Fibroblast of lung (primary cell): ENCODE results near the gene ZDHHC9. TPM values are rescaled to one million over a fixed set of nuclear protein-coding genes. Genes with fewer than 3 reads are reported as not detected.

Experiments used
- DNase-seq, 2 donors: peaks; one replicate each; pipeline versions ENCODE4 v3.0.0 to v3.0.0-alpha.2; 2010; ENCODE audit warnings: low read depth in 2 of 2
- H2AFZ ChIP-seq: 2 replicates; pipeline ENCODE4 v1.5.1; 2012; ENCODE audit warnings: low read length, control low read depth, inconsistent platforms
- H3K27ac ChIP-seq: 2 replicates; pipeline ENCODE4 v1.5.1; 2011; ENCODE audit warnings: low read length, control low read depth; ENCODE audit not compliant: insufficient read depth
- H3K27me3 ChIP-seq: 2 replicates; pipeline ENCODE4 v1.5.1; 2011; ENCODE audit warnings: mild to moderate bottlenecking, low read length; ENCODE audit not compliant: control insufficient read depth, insufficient read depth
- H3K36me3 ChIP-seq: 2 replicates; pipeline ENCODE4 v1.5.1; 2011; ENCODE audit warnings: low read length; ENCODE audit not compliant: control insufficient read depth, insufficient read depth
- H3K4me1 ChIP-seq: 2 replicates; pipeline ENCODE4 v1.5.1; 2011; ENCODE audit warnings: low read length; ENCODE audit not compliant: control insufficient read depth, insufficient read depth; ENCODE audit errors: extremely low read depth
- H3K4me2 ChIP-seq: 2 replicates; pipeline ENCODE4 v1.5.1; 2011; ENCODE audit warnings: low read length, control low read depth; ENCODE audit not compliant: insufficient read depth; ENCODE audit errors: extremely low read depth
- H3K4me3 ChIP-seq, 4 experiments: fragments of 200-600 bp in 1 of 4; sonication (generic) in 1 of 4; replicated peaks in 1 of 4; 2 replicates each; pipeline ENCODE4 v1.5.1; 2011 to 2016; ENCODE audit warnings: low read length in 4 of 4, low read depth in 3 of 4, mild to moderate bottlenecking in 3 of 4, control low read depth in 2 of 4, inconsistent platforms in 1 of 4, mixed read lengths in 1 of 4; ENCODE audit not compliant: insufficient read depth in 1 of 4; ENCODE audit errors: control extremely low read depth in 1 of 4
- H3K79me2 ChIP-seq: 2 replicates; pipeline ENCODE4 v1.5.1; 2012; ENCODE audit warnings: mild to moderate bottlenecking, low read length, inconsistent platforms; ENCODE audit not compliant: control insufficient read depth, insufficient read depth
- H3K9ac ChIP-seq: 2 replicates; pipeline ENCODE4 v1.5.1; 2011; ENCODE audit warnings: mild to moderate bottlenecking, low read length, control low read depth; ENCODE audit not compliant: insufficient read depth
- H3K9me3 ChIP-seq: 2 replicates; pipeline ENCODE4 v1.5.1; 2012; ENCODE audit warnings: low read depth, low read length; ENCODE audit not compliant: control insufficient read depth, insufficient read depth
- H4K20me1 ChIP-seq: 2 replicates; pipeline ENCODE4 v1.5.1; 2011; ENCODE audit warnings: low read length; ENCODE audit not compliant: control insufficient read depth, insufficient read depth; ENCODE audit errors: extremely low read depth
- CTCF ChIP-seq, 2 donors: IDR thresholded peaks in 1 of 2; conservative IDR thresholded peaks in 1 of 2; 1 replicate in 1 of 2; 2 replicates in 1 of 2; pipeline ENCODE4 v1.5.1; 2011 to 2012; ENCODE audit warnings: low read length in 2 of 2, control low read depth in 1 of 2, inconsistent platforms in 1 of 2, low read depth in 1 of 2, mild to moderate bottlenecking in 1 of 2
- EZH2 ChIP-seq: IDR thresholded peaks from 2 replicates; pipeline ENCODE4 v1.5.1; 2012; ENCODE audit warnings: low read length, control low read depth, mild to moderate bottlenecking; ENCODE audit errors: missing control alignments
- polyA plus RNA-seq, 2 donors: library from polyadenylated mRNA; depleted of rRNA in 1 of 2; stranded (reverse) in 1 of 2; unstranded in 1 of 2; fragments of >200 nt; gene quantifications; 2 replicates each; pipeline ENCODE4 v1.2.1, GENCODE V29; 2011 to 2012; ENCODE audit warnings: missing spikeins in 1 of 2
- total RNA-seq: library from RNA; depleted of rRNA; stranded (reverse); fragments of >200 nt; gene quantifications from 2 replicates; pipeline ENCODE4 v1.2.1, GENCODE V29; 2014

Gene ZDHHC9
- total and polyA plus RNA-seq, 2 donors (not counting 1 experiment from before 2014, with no cell fraction given): 21.8 to 38.4 TPM

GRCh38 chrX:129798456-129798855 lies 45.2 kb downstream of the ZDHHC9 start:
- Histone ChIP-seq H3K27me3 (no peaks in the 10 kb centered on the region), H3K4me1 (no peaks in the 10 kb centered on the region), H3K27ac (no peak overlapping the region), H3K79me2 (no peaks in the 10 kb centered on the region), H2AFZ (no peak overlapping the region), H3K9ac (no peak overlapping the region), H3K36me3 (no peaks in the 10 kb centered on the region), H3K9me3 (no peaks in the 10 kb centered on the region), H3K4me2 (no peak overlapping the region), H4K20me1 (no peaks in the 10 kb centered on the region), H3K4me3 (no peak overlapping the region)
- no peak for TF ChIP-seq EZH2
- TF ChIP-seq CTCF (conservative IDR thresholded peaks at IDR 0.05 in 1 of 2, IDR thresholded peaks at IDR 0.05 in 1 of 2; ENCODE audit: low read depth in 1 of 2, low read length in 2 of 2): no peak
- no peak for DNase-seq

- no peak overlapping the region for H3K9ac ChIP-seq
- H3K4me1 ChIP-seq: no peaks in the 10 kb centered on the region
- no peaks in the 10 kb centered on the region for H3K79me2 ChIP-seq
- H3K4me2 ChIP-seq: no peak overlapping the region
- no peaks in the 10 kb centered on the region for H4K20me1 ChIP-seq
- no peaks in the 10 kb centered on the region for H3K36me3 ChIP-seq
- no peaks in the 10 kb centered on the region for H3K27me3 ChIP-seq
- no peaks in the 10 kb centered on the region for H3K9me3 ChIP-seq
- H2AFZ ChIP-seq: no peak overlapping the region
- H3K4me3 ChIP-seq: no peak overlapping the region
- no peak overlapping the region for H3K27ac ChIP-seq
- no peak for DNase-seq
- TF ChIP-seq EZH2 (no peak), CTCF (conservative IDR thresholded peaks at IDR 0.05 in 1 of 2, IDR thresholded peaks at IDR 0.05 in 1 of 2; ENCODE audit: low read depth in 1 of 2, low read length in 2 of 2) (no peak)
These were observed 46.3 kb downstream of the ZDHHC9 start for GRCh38 chrX:129797251-129797906.

GRCh38 chrX:129795584-129795983 lies 48.1 kb downstream of the ZDHHC9 start:
- H4K20me1 ChIP-seq: no peaks in the 10 kb centered on the region
- no peaks in the 10 kb centered on the region for H3K9me3 ChIP-seq
- H2AFZ ChIP-seq: no peak overlapping the region
- no peaks in the 10 kb centered on the region for H3K27me3 ChIP-seq
- no peaks in the 10 kb centered on the region for H3K36me3 ChIP-seq
- no peaks in the 10 kb centered on the region for H3K4me1 ChIP-seq
- H3K27ac ChIP-seq: no peak overlapping the region
- no peak for TF ChIP-seq CTCF (conservative IDR thresholded peaks at IDR 0.05 in 1 of 2, IDR thresholded peaks at IDR 0.05 in 1 of 2; ENCODE audit: low read depth in 1 of 2, low read length in 2 of 2)
- TF ChIP-seq EZH2: no peak
- no peak for DNase-seq
- H3K9ac ChIP-seq: no peak overlapping the region
- H3K79me2 ChIP-seq: no peaks in the 10 kb centered on the region
- no peak overlapping the region for H3K4me3 ChIP-seq
- no peak overlapping the region for H3K4me2 ChIP-seq
